HepG2 (cell line): Measurements from ENCODE around the gene CTCF. TPM values are rescaled to one million over a fixed set of nuclear protein-coding genes. Genes with fewer than 3 reads are reported as not detected.

Experiments used
- ASH2L ChIP-seq: fragments of 300-600, 200-600 bp; sonication (generic); IDR thresholded peaks from 2 replicates; pipeline ENCODE4 v1.7.0; 2017; ENCODE audit warnings: low read depth, mild to moderate bottlenecking, moderate library complexity, mixed read lengths, low read length; ENCODE audit not compliant: insufficient read length
- BHLHE40 ChIP-seq: IDR thresholded peaks from 2 replicates; pipeline ENCODE4 v1.6.1; 2011; ENCODE audit warnings: low read length, improper control_type of control experiment
- CERS6 ChIP-seq: sonication (generic); formaldehyde crosslinking; IDR thresholded peaks from 2 replicates; pipeline ENCODE4 v1.5.0; 2020; ENCODE audit warnings: missing genetic modification reagents
- HNF4A ChIP-seq: sonication (generic); formaldehyde crosslinking; IDR thresholded peaks from 2 replicates; pipeline ENCODE4 v1.4.0; 2020; ENCODE audit warnings: missing genetic modification reagents
- KDM4B ChIP-seq: sonication (generic); formaldehyde crosslinking; IDR thresholded peaks from 2 replicates; pipeline ENCODE4 v1.4.0; 2020; ENCODE audit warnings: missing genetic modification reagents
- KLF12 ChIP-seq: sonication (generic); formaldehyde crosslinking; IDR thresholded peaks from 2 replicates; pipeline ENCODE4 v1.4.0; 2020; ENCODE audit warnings: missing genetic modification reagents, borderline replicate concordance
- KLF6 ChIP-seq: IDR thresholded peaks from 2 replicates; pipeline ENCODE4 v1.8.0; 2016; ENCODE audit warnings: missing biosample characterization, missing genetic modification reagents
- MIER2 ChIP-seq: IDR thresholded peaks from 2 replicates; pipeline ENCODE4 v1.6.1; 2016; ENCODE audit warnings: missing biosample characterization, missing genetic modification reagents
- POGZ ChIP-seq: sonication (generic); formaldehyde crosslinking; IDR thresholded peaks from 2 replicates; pipeline ENCODE4 v1.4.0; 2020; ENCODE audit warnings: mild to moderate bottlenecking, missing genetic modification reagents
- TCF7L2 ChIP-seq: IDR thresholded peaks from 2 replicates; pipeline ENCODE4 v1.6.1; 2011; ENCODE audit warnings: mild to moderate bottlenecking, low read depth, low read length, moderate library complexity
- THAP11 ChIP-seq: IDR thresholded peaks from 2 replicates; pipeline ENCODE4 v1.6.1; 2016; ENCODE audit warnings: missing biosample characterization, missing genetic modification reagents
- THAP9 ChIP-seq: sonication (generic); formaldehyde crosslinking; IDR thresholded peaks from 2 replicates; pipeline ENCODE4; 2020; ENCODE audit warnings: missing genetic modification reagents, mild to moderate bottlenecking, borderline replicate concordance
- THYN1 ChIP-seq: sonication (generic); formaldehyde crosslinking; IDR thresholded peaks from 2 replicates; pipeline ENCODE4 v1.8.1; 2023; ENCODE audit warnings: low read depth, mild to moderate bottlenecking, moderate library complexity, missing genetic modification reagents, borderline replicate concordance
- YY1 ChIP-seq: IDR thresholded peaks from 2 replicates; pipeline ENCODE4 v1.6.1; 2011; ENCODE audit warnings: low read length, low read depth, moderate library complexity, mild to moderate bottlenecking; ENCODE audit not compliant: insufficient read depth, insufficient replicate concordance
- ZBTB21 ChIP-seq: sonication (generic); formaldehyde crosslinking; IDR thresholded peaks from 2 replicates; pipeline ENCODE4 v1.4.0; 2020; ENCODE audit warnings: missing genetic modification reagents
- ZBTB7B ChIP-seq: sonication (generic); formaldehyde crosslinking; IDR thresholded peaks from 2 replicates; pipeline ENCODE4 v1.4.0; 2020; ENCODE audit warnings: missing genetic modification reagents
- ZBTB8A ChIP-seq: sonication (generic); formaldehyde crosslinking; IDR thresholded peaks from 2 replicates; pipeline ENCODE4 v1.4.0; 2020; ENCODE audit warnings: mild to moderate bottlenecking, low read depth, missing genetic modification reagents, borderline replicate concordance
- ZFP1 ChIP-seq: IDR thresholded peaks from 2 replicates; pipeline ENCODE4 v1.6.1; 2016
- ZNF251 ChIP-seq: sonication (generic); formaldehyde crosslinking; IDR thresholded peaks from 2 replicates; pipeline ENCODE4 v1.9.0; 2021; ENCODE audit warnings: mild to moderate bottlenecking, missing genetic modification reagents
- ZNF275 ChIP-seq: sonication (generic); formaldehyde crosslinking; IDR thresholded peaks from 2 replicates; pipeline ENCODE4 v1.8.0; 2022; ENCODE audit warnings: missing genetic modification reagents, mild to moderate bottlenecking, inconsistent platforms, borderline replicate concordance
- ZNF430 ChIP-seq: sonication (generic); formaldehyde crosslinking; IDR thresholded peaks from 2 replicates; pipeline ENCODE4 v1.9.0; 2021; ENCODE audit warnings: mild to moderate bottlenecking, missing genetic modification reagents
- ZNF543 ChIP-seq: sonication (generic); formaldehyde crosslinking; IDR thresholded peaks from 2 replicates; pipeline ENCODE4 v1.4.0; 2020; ENCODE audit warnings: mild to moderate bottlenecking, missing genetic modification reagents
- ZNF740 ChIP-seq: sonication (generic); formaldehyde crosslinking; IDR thresholded peaks from 2 replicates; pipeline ENCODE4 v1.4.0; 2020; ENCODE audit warnings: missing genetic modification reagents
- ZNF768 ChIP-seq: sonication (generic); formaldehyde crosslinking; IDR thresholded peaks from 2 replicates; pipeline ENCODE4 v1.4.0; 2020; ENCODE audit warnings: missing genetic modification reagents
- ZNF772 ChIP-seq: sonication (generic); formaldehyde crosslinking; IDR thresholded peaks from 2 replicates; pipeline ENCODE4 v1.5.0; 2020; ENCODE audit warnings: mild to moderate bottlenecking, missing genetic modification reagents
- ZNF781 ChIP-seq: sonication (generic); formaldehyde crosslinking; IDR thresholded peaks from 2 replicates; pipeline ENCODE4 v1.5.1; 2020; ENCODE audit warnings: borderline replicate concordance, mild to moderate bottlenecking, missing genetic modification reagents; ENCODE audit errors: not compliant biosample characterization
- polyA plus RNA-seq, 8 experiments: library from polyadenylated mRNA; depleted of rRNA in 3 of 8; stranded (reverse) in 7 of 8; unstranded in 1 of 8; fragments of >200 nt; fragmentation: Illumina TruSeq in 4 of 8; extraction: Trizol in 4 of 8; gene quantifications; 2 replicates each; pipeline versions ENCODE4 v1.2.1 to v1.2.3, GENCODE V29; 2011 to 2016; ENCODE audit warnings: low read depth in 4 of 8, missing spikeins in 1 of 8, mixed read lengths in 1 of 8; ENCODE audit not compliant: insufficient read depth in 1 of 8
- total RNA-seq, 5 experiments: library from RNA; depleted of rRNA; stranded (reverse); fragments of >200 nt; fragmentation: Illumina TruSeq; extraction: Trizol; gene quantifications; 2 replicates each; pipeline ENCODE4 v1.2.3, GENCODE V29; 2016; ENCODE audit warnings: low read depth in 1 of 5

Gene CTCF
- total and polyA plus RNA-seq, 2 of the 13 experiments (the other 11 are each of a cell fraction or from before 2014, with no cell fraction given) = 19.5 to 37.5 TPM

GRCh38 chr16:67667817-67668494, 105.6 kb downstream of the CTCF start (continued):
- TF ChIP-seq CERS6 (CRISPR knock-in tag) (no peak), ZBTB7B (peak; percentile 73; the same call in 1 of the 2 replicates), ZBTB8A (CRISPR knock-in tag) (0 out of 2 replicates have a peak, but pooled peaks have one; percentile 56), ZNF430 (no peak), KLF6 (CRISPR knock-in tag) (peak; percentile 63; the same call in 1 of the 2 replicates), TCF7L2 (no peak), BHLHE40 (peak; percentile 31; the same call in 1 of the 2 replicates), THAP9 (CRISPR knock-in tag) (peak; percentile 49; the same call in 1 of the 2 replicates), HNF4A (CRISPR knock-in tag) (peak; percentile 38; the same call in 1 of the 2 replicates), THAP11 (CRISPR knock-in tag) (peak; percentile 92), ZNF543 (no peak; the same call in 1 of the 2 replicates), ZNF275 (CRISPR knock-in tag) (no peak; the same call in 1 of the 2 replicates), THYN1 (CRISPR knock-in tag) (no peak), ZNF768 (CRISPR knock-in tag) (peak; percentile 55; the same call in 1 of the 2 replicates), MIER2 (CRISPR knock-in tag) (peak; percentile 90), YY1 (peak; percentile 67), ZFP1 (CRISPR knock-in tag) (peak; percentile 64; the same call in 1 of the 2 replicates), ZNF740 (CRISPR knock-in tag) (0 out of 2 replicates have a peak, but pooled peaks have one; percentile 29), ZNF781 (CRISPR knock-in tag) (peak; percentile 72), ZBTB21 (no peak), POGZ (CRISPR knock-in tag) (0 out of 2 replicates have a peak, but pooled peaks have one; percentile 28), ASH2L (no peak), KLF12 (CRISPR knock-in tag) (0 out of 2 replicates have a peak, but pooled peaks have one; percentile 34), ZNF251 (CRISPR knock-in tag) (no peak), KDM4B (CRISPR knock-in tag) (0 out of 2 replicates have a peak, but pooled peaks have one; percentile 63), ZNF772 (CRISPR knock-in tag) (peak; percentile 85)
